SK-N-MC (cell line): Measurements from ENCODE around the gene IQCM.

Experiments
- EZH2 ChIP-seq: fragments of 200-600 bp; sonication (generic); IDR thresholded peaks from one replicate; pipeline ENCODE4 v1.6.1; 2017; ENCODE audit warnings: antibody characterized with exemption
- POLR2AphosphoS5 ChIP-seq: IDR thresholded peaks from 2 replicates; pipeline ENCODE4 v1.6.1; 2012; ENCODE audit warnings: mild to moderate bottlenecking, low read depth, low read length, borderline replicate concordance

DNA sequence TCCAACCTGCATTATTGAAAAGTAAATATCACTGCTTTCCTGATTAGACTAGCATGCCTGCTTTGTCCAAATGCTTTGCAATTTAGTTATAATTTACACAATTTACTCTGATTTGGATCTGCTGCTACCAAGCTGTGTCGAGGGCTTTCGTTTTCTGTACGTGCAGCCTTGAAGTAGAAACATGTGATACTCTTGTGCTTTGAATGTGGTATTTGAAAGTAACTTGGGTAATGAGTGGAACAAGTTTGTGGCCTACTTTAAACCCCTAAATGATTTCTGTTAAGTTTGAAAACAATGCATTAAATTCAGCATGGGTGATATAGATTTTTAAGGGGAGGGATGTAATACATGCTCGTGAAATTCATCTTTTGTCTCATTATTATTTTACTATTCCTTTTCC lies 240.7 kb downstream of the IQCM start:
- TF ChIP-seq POLR2AphosphoS5 (no peak), EZH2 (no peak)
